COR-L47 (cell line): ENCODE data around the gene NXPH4.

Source experiments
- DNase-seq: peaks from one replicate; lab custom pipeline; 2025; lab: John Stamatoyannopoulos, UW

The NXPH4 gene

GRCh38 chr12:57203791-57204190, 12.8 kb upstream of the NXPH4 start:
- DNase-seq = no peak

- DNase-seq = no peak
Measured at GRCh38 chr12:57204454-57204853, 12.1 kb upstream of the NXPH4 start.

- DNase-seq = no peak
Measured at GRCh38 chr12:57205186-57205585, 11.4 kb upstream of the NXPH4 start.

- DNase-seq = no peak
Measured at GRCh38 chr12:57205931-57206330, 10.7 kb upstream of the NXPH4 start.

- no peak for DNase-seq
Measured at GRCh38 chr12:57207731-57208630, 8.6 kb upstream of the NXPH4 start.

- no peak for DNase-seq
Measured at GRCh38 chr12:57208631-57209282, 7.8 kb upstream of the NXPH4 start.

- DNase-seq = no peak
Measured at GRCh38 chr12:57209916-57210315, 6.7 kb upstream of the NXPH4 start.

- DNase-seq = no peak
Measured at GRCh38 chr12:57210461-57210860, 6.1 kb upstream of the NXPH4 start.

GRCh38 chr12:57210926-57211692, 5.5 kb upstream of the NXPH4 start:
- no peak for DNase-seq

- no peak for DNase-seq
Measured at GRCh38 chr12:57211791-57212700, 4.5 kb upstream of the NXPH4 start.

- DNase-seq = no peak
Measured at GRCh38 chr12:57212701-57213057, 3.9 kb upstream of the NXPH4 start.

- DNase-seq = peak; percentile 85
Measured at GRCh38 chr12:57213058-57213715, 3.4 kb upstream of the NXPH4 start.

- no peak for DNase-seq
Measured at GRCh38 chr12:57213763-57214397, 2.7 kb upstream of the NXPH4 start.

GRCh38 chr12:57214398-57214781, 2.2 kb upstream of the NXPH4 start:
- DNase-seq = peak; percentile 78

- DNase-seq = no peak
Measured at GRCh38 chr12:57215065-57215464, 1.5 kb upstream of the NXPH4 start.

GRCh38 chr12:57215668-57216013, 953 bp upstream of the NXPH4 start:
- DNase-seq = no peak

- DNase-seq = no peak
Measured at GRCh38 chr12:57216921-57217879, 606 bp downstream of the NXPH4 start.

GRCh38 chr12:57218030-57218853, 1.6 kb downstream of the NXPH4 start:
- DNase-seq = no peak
